ENCODE measurements around the gene SCN1B. TPM values are rescaled to one million over a fixed set of nuclear protein-coding genes. Genes with fewer than 3 reads are reported as not detected.

The SCN1B gene
- polyA plus RNA-seq, 4 donors: 0.72 to 1.4 (median 1.2) TPM

Other genes with a start within 250 kb of the SCN1B start
- gene ZNF30, start 103.6 kb upstream of the SCN1B start, polyA plus RNA-seq (ENCODE audit: insufficient read length in 4 of 4): 1 to 10 TPM; 5.9 to 7.5 (median 6.7) TPM
- 1 to 10 TPM; 5.2 to 7.5 (median 6.9) TPM for gene ZNF792, start 66.2 kb upstream of the SCN1B start, polyA plus RNA-seq (ENCODE audit: insufficient read length in 4 of 4)
- 10 to 100 TPM; 48.4 to 60.8 (median 57.5) TPM for gene GRAMD1A, start 30.1 kb upstream of the SCN1B start, polyA plus RNA-seq (ENCODE audit: insufficient read length in 4 of 4)
- gene HPN, start 11.3 kb downstream of the SCN1B start, polyA plus RNA-seq (ENCODE audit: insufficient read length in 4 of 4): 100 to 1,000 TPM in 2 of 4 donors, 10 to 100 TPM in 2; 92.2 to 137 (median 98.5) TPM
- gene FXYD3, start 85.4 kb downstream of the SCN1B start, polyA plus RNA-seq (ENCODE audit: insufficient read length in 4 of 4): 10 to 100 TPM; 10.2 to 37.3 (median 20.9) TPM
- 1 to 10 TPM; 2.0 to 4.9 (median 3.2) TPM for gene LGI4, start 104.6 kb downstream of the SCN1B start, polyA plus RNA-seq (ENCODE audit: insufficient read length in 4 of 4)
- 10 to 100 TPM; 20.6 to 33.0 (median 23.7) TPM for gene FXYD1, start 108.4 kb downstream of the SCN1B start, polyA plus RNA-seq (ENCODE audit: insufficient read length in 4 of 4)
- gene FXYD7, start 112.8 kb downstream of the SCN1B start, polyA plus RNA-seq (ENCODE audit: insufficient read length in 4 of 4): 1 to 10 TPM in 3 of 4 donors, under 1 TPM in 1; 0.61 to 1.5 (median 1.2) TPM
- gene FXYD5, start 124.3 kb downstream of the SCN1B start, polyA plus RNA-seq (ENCODE audit: insufficient read length in 4 of 4): 10 to 100 TPM; 17.6 to 39.1 (median 26.6) TPM
- gene FAM187B, start 198.3 kb downstream of the SCN1B start, polyA plus RNA-seq (ENCODE audit: insufficient read length in 4 of 4): not detected
- 10 to 100 TPM; 52.3 to 69.7 (median 52.8) TPM for gene LSR, start 218.5 kb downstream of the SCN1B start, polyA plus RNA-seq (ENCODE audit: insufficient read length in 4 of 4)
- 100 to 1,000 TPM; 149 to 179 (median 162) TPM for gene USF2, start 238.5 kb downstream of the SCN1B start, polyA plus RNA-seq (ENCODE audit: insufficient read length in 4 of 4)

Measured in right renal pelvis (tissue), 4 donors.